HL-60 (cell line): ENCODE measurements around the gene PCNX2.

Experiments
- DNase-seq, 2 experiments: peaks; one replicate each; pipeline ENCODE4 v3.0.0-alpha.2; 2010 to 2020; ENCODE audit warnings: low read depth in 1 of 2, low spot score in 1 of 2
- H3K27ac ChIP-seq: fragments of 250-450 bp; sonication (Bioruptor Pico); replicated peaks from 2 replicates; pipeline ENCODE4 v1.5.1; 2020; ENCODE audit warnings: mild to moderate bottlenecking, moderate library complexity
- H3K27me3 ChIP-seq: fragments of 250-450 bp; sonication (Bioruptor Pico); 2 replicates; pipeline ENCODE4 v1.5.1; 2021; ENCODE audit warnings: mild to moderate bottlenecking, moderate library complexity; ENCODE audit not compliant: insufficient read depth, poor library complexity, severe bottlenecking
- H3K4me3 ChIP-seq: replicated peaks from 2 replicates; pipeline ENCODE4 v1.5.1; 2011; ENCODE audit warnings: mild to moderate bottlenecking, control low read depth, low read length; ENCODE audit not compliant: insufficient read depth
- GABPA ChIP-seq: IDR thresholded peaks from 2 replicates; pipeline ENCODE4 v1.6.1; 2012; ENCODE audit warnings: low read depth
- POLR2AphosphoS5 ChIP-seq: IDR thresholded peaks from 2 replicates; pipeline ENCODE4 v1.6.1; 2012; ENCODE audit warnings: low read depth
- SPI1 ChIP-seq: IDR thresholded peaks from 2 replicates; pipeline ENCODE4 v1.6.1; 2012; ENCODE audit warnings: low read depth, mild to moderate bottlenecking, borderline replicate concordance
- TF ChIP-seq, protein P1 (sequence below): IDR thresholded peaks from one replicate; pipeline ENCODE4 v1.5.1; 2011; ENCODE audit warnings: low read length, control low read depth, inconsistent platforms; ENCODE audit not compliant: insufficient read depth
- TF ChIP-seq, protein P2 (sequence below): IDR thresholded peaks from 2 replicates; pipeline ENCODE4 v1.6.1; 2012; ENCODE audit warnings: low read depth; ENCODE audit not compliant: insufficient replicate concordance

Gene PCNX2

GRCh38 chr1:233031521-233031920 lies 264.0 kb downstream of the PCNX2 start:
- TF ChIP-seq GABPA: no peak
- TF ChIP-seq, protein P1, sequence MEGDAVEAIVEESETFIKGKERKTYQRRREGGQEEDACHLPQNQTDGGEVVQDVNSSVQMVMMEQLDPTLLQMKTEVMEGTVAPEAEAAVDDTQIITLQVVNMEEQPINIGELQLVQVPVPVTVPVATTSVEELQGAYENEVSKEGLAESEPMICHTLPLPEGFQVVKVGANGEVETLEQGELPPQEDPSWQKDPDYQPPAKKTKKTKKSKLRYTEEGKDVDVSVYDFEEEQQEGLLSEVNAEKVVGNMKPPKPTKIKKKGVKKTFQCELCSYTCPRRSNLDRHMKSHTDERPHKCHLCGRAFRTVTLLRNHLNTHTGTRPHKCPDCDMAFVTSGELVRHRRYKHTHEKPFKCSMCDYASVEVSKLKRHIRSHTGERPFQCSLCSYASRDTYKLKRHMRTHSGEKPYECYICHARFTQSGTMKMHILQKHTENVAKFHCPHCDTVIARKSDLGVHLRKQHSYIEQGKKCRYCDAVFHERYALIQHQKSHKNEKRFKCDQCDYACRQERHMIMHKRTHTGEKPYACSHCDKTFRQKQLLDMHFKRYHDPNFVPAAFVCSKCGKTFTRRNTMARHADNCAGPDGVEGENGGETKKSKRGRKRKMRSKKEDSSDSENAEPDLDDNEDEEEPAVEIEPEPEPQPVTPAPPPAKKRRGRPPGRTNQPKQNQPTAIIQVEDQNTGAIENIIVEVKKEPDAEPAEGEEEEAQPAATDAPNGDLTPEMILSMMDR: no peak
- TF ChIP-seq, protein P2, sequence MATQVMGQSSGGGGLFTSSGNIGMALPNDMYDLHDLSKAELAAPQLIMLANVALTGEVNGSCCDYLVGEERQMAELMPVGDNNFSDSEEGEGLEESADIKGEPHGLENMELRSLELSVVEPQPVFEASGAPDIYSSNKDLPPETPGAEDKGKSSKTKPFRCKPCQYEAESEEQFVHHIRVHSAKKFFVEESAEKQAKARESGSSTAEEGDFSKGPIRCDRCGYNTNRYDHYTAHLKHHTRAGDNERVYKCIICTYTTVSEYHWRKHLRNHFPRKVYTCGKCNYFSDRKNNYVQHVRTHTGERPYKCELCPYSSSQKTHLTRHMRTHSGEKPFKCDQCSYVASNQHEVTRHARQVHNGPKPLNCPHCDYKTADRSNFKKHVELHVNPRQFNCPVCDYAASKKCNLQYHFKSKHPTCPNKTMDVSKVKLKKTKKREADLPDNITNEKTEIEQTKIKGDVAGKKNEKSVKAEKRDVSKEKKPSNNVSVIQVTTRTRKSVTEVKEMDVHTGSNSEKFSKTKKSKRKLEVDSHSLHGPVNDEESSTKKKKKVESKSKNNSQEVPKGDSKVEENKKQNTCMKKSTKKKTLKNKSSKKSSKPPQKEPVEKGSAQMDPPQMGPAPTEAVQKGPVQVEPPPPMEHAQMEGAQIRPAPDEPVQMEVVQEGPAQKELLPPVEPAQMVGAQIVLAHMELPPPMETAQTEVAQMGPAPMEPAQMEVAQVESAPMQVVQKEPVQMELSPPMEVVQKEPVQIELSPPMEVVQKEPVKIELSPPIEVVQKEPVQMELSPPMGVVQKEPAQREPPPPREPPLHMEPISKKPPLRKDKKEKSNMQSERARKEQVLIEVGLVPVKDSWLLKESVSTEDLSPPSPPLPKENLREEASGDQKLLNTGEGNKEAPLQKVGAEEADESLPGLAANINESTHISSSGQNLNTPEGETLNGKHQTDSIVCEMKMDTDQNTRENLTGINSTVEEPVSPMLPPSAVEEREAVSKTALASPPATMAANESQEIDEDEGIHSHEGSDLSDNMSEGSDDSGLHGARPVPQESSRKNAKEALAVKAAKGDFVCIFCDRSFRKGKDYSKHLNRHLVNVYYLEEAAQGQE: no peak
- Histone ChIP-seq H3K27ac (no peak overlapping the region), H3K4me3 (no peak overlapping the region), H3K27me3 (no peaks in the 10 kb centered on the region)
- no peak for DNase-seq

DNA sequence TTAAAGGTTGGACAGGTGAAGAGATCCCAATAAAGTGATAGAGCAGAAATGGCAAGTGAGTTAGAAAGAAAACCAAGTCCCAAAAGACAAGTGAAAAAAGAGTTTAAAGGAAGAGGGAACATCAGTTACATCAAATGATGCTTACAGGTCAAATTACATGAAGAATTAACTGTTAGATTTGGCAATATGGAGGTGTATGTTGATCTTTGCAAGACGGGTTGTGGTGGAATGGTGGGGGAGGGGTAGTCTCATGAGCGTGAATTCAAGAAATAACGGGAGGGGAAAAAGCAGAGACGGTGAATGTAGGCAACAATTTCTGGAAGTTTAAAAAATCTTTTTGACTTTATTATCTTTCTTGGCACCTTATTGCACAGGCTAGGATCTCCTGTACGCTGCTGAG lies 268.5 kb downstream of the PCNX2 start:
- TF ChIP-seq GABPA (no peak), POLR2AphosphoS5 (no peak), SPI1 (no peak)
- TF ChIP-seq, protein P2: no peak
- TF ChIP-seq, protein P1: no peak
- no peak for DNase-seq
- Histone ChIP-seq H3K4me3 (no peak overlapping the region), H3K27ac (no peak overlapping the region), H3K27me3 (no peaks in the 10 kb centered on the region)

- DNase-seq: no peak
- TF ChIP-seq, protein P2: no peak
- no peak for TF ChIP-seq GABPA
- no peak for TF ChIP-seq POLR2AphosphoS5
- no peak for TF ChIP-seq SPI1
- TF ChIP-seq, protein P1: no peak
- no peak overlapping the region for H3K27ac ChIP-seq
- no peak overlapping the region for H3K4me3 ChIP-seq
- no peaks in the 10 kb centered on the region for H3K27me3 ChIP-seq
These were observed 270.0 kb downstream of the PCNX2 start for GRCh38 chr1:233025567-233025966.
